Measurements from ENCODE around the gene APLP2.
"Not testable (repeated sequence)": the region's sequence is repeated elsewhere in the genome, so short reads cannot be mapped to it uniquely, and the experiment has no call there.

Gene APLP2

DNA sequence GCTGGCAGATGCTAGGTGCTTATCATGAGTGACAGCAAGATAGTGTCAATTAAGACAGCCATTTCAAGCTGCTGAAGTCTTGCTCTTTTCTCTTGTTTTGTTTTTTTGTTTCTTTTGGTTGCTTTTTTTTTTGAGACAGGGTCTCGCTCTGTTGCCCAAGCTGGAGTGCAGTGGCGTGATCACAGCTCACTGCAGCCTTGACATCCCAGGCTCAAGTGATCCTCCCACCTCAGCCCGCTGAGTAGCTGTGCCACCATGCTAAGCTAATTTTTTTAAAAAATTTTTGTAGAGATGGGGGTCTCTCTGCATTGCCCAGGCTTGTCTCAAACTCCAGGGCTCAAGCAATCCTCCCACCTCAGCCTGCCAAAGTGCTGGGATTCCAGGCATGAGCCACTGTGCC lies 102.3 kb downstream of the APLP2 start:
- DNase-seq (ENCODE audit: low read depth), result not testable (repeated sequence)

DNA sequence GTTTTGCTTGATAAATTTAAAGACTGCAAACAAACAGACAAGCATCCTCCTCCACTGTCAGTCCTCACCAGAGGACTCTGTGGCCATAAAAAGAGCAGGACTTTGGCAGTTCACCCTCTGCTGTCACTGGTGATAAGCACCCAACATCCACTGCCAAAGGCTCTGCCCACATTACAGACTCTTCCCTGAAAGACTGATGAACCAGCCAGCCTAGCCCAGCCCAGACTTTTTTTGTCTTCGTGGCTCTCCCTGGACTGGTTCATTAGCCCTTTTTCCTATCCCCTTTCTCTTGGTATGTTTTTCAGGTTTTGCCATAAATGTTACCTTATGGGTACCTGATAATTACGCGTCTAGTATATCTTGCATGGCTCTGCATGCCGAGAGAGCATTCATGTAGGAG lies 104.9 kb downstream of the APLP2 start:
- DNase-seq (ENCODE audit: low read depth), result no peak

- no peak for DNase-seq (ENCODE audit: low read depth)
Measured at GRCh38 chr11:130175898-130176297, 106.2 kb downstream of the APLP2 start.

DNA sequence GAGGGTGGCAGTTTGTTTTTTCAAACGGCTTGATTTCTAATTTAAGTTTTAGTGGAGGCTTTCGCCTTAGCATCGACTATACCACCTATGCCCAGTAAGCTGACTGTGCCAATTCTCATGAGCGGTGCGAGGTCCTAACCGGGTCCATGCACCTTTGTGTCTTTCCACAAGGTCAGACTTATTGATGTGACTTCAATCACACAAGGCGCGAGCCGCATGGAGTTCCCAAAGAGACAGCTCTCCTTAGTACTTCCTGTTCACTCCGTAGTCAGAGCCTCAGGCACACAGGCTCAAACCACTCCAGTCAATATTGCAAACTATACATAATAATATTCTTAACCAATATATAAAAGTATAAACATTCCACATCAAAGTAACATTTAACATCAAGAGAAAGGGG lies 108.1 kb downstream of the APLP2 start:
- no peak for DNase-seq (ENCODE audit: low read depth)

GRCh38 chr11:130178441-130179339 lies 109.0 kb downstream of the APLP2 start:
- no peak for DNase-seq (ENCODE audit: low read depth)

DNA sequence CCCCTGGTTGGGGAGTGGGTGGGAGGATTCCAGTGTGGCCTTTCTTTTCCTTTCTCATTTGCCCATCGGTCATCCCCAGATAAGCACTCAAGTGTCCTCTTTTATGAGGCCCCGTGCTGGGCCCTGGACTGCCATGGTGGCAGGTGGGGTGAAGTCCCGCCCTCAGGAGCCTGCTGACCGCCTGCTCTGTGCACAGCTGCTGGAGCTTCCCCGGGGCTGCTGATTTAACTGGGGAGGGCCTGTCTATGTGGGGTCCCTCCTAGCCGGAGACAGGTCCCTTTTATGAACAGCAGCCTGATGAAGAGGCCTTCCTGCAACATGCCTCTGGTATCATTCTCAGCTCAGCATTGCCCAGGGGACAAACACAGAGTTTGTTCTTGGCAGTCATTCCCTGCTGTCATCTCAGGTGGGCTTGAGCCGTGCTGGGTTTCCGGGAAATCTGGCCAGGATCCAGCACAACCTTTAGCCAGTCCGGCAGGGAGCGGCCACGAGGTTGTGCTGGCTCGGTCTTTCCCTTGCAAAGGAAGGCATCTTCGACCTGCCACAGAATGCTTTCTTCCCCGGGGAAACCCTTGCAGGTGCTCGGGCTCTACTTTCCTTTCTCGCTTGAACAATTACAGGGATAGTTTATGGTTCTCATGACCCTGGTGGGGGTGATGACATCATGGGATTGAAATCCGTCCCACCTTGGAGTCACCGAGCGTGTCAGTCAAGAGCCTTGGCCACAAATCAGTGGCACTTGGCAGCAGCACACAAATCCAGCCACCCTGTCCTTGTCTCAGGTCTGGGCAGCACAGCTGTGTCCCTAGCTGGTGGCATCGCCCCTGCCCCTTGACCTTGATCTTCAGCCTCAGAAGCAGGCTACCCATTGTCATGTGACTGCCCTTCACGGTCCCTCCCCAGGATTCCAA lies 110.0 kb downstream of the APLP2 start:
- DNase-seq (ENCODE audit: low read depth), result no peak

DNA sequence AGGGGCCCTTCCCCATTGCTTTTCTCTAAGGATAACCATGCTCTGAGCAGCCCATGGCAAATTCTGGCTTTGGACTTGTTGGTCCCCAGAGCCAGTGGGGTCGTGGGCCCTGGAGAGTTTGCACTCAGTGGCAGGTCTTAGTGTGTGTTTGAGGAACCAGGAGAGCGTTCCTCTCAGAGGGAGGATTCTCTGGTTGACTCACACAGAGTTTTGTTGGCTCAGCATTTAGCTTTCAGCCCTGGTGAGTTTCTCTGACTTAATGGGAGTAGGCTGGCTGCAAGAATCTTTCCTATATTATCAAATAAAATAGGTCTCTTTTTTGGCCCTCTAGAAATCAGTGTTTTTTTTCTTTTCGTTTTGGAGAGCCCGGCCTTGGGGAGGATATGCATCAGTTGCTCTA lies 110.8 kb downstream of the APLP2 start:
- DNase-seq (ENCODE audit: low read depth), result no peak

GRCh38 chr11:130180896-130181294 lies 111.2 kb downstream of the APLP2 start:
- DNase-seq (ENCODE audit: low read depth), result no peak

DNA sequence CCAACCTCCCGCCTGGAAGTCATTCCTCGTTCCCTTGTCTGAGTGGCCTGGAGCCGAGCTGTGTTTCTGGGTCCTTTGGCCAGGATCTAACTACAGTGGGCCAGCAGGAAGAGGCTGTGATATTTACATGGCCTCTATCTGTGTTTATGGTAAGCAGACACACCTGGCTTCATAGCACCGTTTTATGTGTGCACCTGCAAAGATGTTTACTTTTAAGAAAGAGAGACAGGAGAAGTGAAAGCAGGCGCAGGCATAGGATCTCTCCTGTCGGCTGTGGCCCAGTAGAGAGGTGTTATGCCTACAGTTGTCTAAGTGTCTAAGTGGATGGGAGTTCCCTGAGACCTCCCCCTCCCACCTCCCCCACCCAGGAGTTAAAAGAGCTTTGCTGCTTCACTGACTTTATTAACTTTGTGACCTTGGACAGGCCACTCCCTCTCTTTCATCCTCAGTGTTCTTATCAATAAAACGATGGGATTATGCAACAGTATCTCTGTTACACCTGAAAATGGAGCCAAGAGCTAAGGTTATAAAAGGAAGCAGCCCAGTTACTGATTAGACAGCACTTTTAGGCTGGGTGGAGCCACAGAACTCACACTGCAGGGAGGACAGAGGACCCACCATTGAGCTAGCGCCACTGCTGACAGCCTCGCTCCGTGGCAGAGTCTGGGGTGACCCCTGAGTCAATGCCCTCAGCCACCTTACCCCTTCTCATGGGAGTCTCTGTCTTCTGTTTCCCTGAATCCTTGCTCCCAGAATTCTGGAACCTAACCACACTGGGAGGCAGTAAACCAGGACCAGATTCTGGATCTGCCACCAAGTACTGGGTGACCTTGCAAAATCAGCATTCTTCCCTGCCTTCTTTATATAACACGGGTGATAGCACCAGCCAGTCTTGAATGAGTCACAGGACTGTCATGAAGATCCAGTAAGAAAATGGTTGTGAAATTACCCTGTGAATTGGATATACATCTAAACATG lies 111.9 kb downstream of the APLP2 start:
- no peak for DNase-seq (ENCODE audit: low read depth)

GRCh38 chr11:130183878-130184610 lies 114.3 kb downstream of the APLP2 start:
- DNase-seq (ENCODE audit: low read depth), result no peak

DNA sequence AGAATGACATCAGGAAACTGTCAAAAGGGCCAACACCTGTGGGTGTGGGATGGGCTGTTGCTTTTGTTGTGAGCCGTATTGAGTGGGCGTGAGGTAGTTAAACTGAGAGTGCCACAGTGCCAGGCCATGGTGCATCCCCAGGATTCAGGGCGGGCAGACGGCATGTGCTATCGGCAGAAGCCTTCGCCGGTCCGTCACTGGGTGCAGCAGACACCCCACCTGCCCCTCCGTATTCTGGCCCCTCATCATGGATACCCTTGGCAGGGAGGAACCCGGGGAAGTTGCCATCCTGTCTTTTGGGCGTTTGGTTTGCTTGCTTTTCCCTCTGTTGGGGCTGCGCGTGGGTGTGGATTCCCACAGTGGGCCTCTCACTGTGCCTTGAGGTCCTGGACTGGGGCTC lies 117.4 kb downstream of the APLP2 start:
- no peak for DNase-seq (ENCODE audit: low read depth)

GRCh38 chr11:130188047-130188446 lies 118.4 kb downstream of the APLP2 start:
- DNase-seq (ENCODE audit: low read depth), result no peak

GRCh38 chr11:130188585-130189347 lies 119.1 kb downstream of the APLP2 start:
- no peak for DNase-seq (ENCODE audit: low read depth)

DNA sequence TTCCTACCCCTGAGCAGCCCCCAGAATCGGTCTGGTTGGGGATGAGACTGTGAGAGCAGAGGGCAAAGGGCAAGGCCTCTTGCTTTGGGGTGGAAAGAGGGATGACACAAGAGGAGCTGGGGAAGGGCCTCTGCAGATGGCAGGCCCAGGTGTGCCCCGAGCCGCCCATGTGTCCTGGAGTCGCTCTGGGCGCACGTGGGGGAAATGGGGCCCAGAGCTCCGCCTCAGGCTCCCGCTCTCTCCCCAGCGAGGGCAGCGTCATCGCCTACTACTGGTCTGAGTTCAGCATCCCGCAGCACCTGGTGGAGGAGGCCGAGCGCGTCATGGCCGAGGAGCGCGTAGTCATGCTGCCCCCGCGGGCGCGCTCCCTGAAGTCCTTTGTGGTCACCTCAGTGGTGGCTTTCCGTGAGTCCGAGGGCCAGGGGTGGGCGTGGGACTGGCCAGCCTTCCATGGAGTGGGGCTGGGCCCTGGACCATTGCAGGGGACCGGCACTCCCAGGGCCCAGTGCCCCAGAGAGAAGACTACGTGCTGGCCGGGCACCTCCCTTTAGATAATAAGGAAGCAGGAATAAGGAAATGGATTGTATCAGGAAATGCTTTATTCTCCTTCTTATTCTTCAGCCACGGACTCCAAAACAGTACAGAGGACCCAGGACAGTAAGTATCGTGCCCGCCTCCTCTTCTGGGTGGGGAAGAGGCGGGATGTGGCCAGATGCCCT lies 120.0 kb downstream of the APLP2 start:
- DNase-seq (ENCODE audit: low read depth), result no peak

- no peak for DNase-seq (ENCODE audit: low read depth)
Measured at GRCh38 chr11:130190371-130190881, 120.7 kb downstream of the APLP2 start.

GRCh38 chr11:130191896-130192295 lies 122.2 kb downstream of the APLP2 start:
- DNase-seq (ENCODE audit: low read depth), result no peak

DNA sequence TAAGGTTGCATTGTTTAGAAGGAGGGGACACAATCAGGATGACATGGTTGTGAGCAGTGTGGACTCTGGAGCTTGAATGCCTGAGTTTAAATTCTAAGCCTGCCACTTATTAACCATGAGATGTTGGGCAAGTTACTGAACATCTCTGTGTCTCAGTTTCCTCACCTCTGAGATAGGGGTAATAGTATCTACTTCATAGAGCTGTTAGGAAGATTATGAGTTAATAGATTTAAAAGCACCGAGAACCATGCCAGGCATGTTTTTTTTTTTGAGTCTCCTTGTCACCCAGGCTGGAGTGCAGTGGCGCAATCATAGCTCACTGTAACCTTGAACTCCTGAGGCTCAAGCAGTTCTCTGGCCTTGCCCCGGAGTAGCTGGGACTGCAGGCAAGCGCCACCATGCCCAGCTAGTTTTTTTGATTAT lies 123.2 kb downstream of the APLP2 start:
- no peak for DNase-seq (ENCODE audit: low read depth)

GRCh38 chr11:130193551-130193950 lies 123.9 kb downstream of the APLP2 start:
- not testable (repeated sequence) for DNase-seq (ENCODE audit: low read depth)
